GM12874 (cell line): ENCODE measurements around the gene BEGAIN.

Experiments
- TF ChIP-seq, protein P1 (sequence below): IDR thresholded peaks from 2 replicates; pipeline ENCODE4 v1.5.1; 2011; ENCODE audit warnings: low read depth, mild to moderate bottlenecking, control low read depth, low read length, moderate library complexity; ENCODE audit not compliant: insufficient read depth

BEGAIN gene

DNA sequence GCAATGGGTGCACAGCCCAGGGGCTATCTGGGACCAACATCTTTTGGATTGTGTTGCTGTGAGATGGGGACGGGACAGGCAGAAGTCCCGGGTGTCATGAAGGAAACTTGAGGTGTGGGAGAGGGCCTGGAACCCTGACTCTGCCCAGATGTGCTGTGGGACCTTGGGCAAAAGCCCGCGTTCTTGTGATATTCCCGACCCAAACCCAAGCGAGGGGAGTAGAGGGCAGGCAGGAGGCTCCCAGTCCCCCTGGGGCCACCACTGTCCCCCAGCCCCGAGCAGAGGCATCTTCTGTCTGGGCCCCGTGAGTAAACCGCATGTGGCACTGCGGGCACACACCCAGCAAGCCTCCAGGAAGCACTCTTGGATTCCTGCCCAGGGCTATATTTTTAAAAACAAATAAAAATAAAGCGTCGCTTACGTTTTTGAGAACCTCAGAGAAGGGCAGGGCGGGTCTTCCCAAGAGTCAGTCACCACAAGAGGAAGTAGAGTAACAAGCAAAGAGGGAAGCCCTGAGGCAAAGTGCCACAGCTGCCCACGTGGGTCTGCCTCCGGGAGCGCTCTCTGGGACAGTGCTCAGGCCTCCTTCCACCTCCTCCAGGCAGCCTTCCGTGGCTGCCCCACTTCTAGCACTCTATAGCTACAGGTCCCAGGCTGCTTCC is 39.5 kb downstream of the BEGAIN start:
- TF ChIP-seq, protein P1, sequence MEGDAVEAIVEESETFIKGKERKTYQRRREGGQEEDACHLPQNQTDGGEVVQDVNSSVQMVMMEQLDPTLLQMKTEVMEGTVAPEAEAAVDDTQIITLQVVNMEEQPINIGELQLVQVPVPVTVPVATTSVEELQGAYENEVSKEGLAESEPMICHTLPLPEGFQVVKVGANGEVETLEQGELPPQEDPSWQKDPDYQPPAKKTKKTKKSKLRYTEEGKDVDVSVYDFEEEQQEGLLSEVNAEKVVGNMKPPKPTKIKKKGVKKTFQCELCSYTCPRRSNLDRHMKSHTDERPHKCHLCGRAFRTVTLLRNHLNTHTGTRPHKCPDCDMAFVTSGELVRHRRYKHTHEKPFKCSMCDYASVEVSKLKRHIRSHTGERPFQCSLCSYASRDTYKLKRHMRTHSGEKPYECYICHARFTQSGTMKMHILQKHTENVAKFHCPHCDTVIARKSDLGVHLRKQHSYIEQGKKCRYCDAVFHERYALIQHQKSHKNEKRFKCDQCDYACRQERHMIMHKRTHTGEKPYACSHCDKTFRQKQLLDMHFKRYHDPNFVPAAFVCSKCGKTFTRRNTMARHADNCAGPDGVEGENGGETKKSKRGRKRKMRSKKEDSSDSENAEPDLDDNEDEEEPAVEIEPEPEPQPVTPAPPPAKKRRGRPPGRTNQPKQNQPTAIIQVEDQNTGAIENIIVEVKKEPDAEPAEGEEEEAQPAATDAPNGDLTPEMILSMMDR: no peak

DNA sequence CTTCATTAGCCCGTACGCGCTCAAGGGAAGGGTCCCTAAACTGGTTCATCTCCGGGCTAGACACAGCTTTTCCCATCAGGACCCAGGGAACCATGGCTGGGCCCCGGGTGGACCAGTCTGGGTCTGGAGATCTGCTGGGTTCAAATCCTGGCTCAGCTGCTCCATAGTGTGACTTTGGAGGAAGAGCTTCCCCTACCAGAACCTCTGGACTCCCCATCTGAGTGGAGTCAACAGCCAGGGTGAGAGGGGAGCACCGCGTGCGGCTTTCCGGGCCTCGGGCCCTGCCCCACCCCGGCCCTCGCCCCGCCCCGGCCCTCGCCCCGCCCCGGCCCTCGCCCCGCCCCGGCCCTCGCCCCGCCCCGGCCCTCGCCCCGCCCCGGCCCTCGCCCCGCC is 41.2 kb downstream of the BEGAIN start:
- TF ChIP-seq, protein P1: no peak

DNA sequence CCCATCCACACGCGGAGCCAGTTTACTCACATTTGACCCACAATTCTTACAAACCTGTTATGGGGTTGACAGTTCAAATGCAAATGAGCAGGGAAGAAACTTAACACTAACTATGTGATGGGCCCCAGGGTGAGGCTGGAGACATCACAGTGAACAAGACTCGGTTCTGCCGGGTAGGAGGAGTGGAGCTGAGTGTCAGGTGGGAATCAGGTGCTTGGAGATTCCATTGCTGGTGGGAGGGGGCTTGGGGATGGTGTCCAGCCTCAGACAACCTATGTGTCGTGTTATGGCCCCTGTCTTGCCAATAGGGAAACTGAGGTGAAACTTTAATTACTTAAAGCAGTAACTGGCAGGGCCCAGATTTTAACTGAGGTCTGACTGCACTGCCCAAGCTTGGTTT is 41.9 kb downstream of the BEGAIN start:
- TF ChIP-seq, protein P1: no peak

DNA sequence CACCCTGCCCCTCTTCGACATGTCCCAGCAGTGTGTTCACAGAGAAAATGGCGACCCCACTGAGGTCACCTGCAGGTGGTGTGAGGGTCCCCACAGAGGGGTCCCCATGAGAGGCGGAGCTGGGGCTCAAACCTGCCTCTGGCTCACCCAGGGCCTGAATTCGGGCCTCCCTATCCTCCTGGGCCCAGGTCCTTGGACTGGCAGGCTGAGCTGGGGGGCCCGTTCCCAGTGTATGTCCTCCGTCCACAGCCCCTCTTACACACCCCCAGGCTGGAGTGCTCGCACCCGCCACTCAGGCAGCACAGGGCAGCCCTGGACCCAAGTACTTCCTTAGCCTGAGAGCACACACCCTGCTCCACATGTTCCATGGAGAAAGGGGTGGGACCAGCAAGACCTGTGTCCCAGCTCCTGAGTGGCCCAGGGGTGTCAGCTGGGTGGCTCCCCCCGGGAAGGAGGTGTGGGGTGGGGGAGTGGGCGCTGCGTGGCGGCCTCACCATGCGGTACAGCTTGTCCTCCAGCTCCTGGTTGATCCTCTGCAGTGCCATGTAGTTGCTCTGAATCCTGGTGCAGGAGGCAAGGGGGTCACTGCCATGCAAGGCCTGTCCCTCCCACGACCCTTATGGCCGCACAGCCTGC is 42.6 kb downstream of the BEGAIN start:
- TF ChIP-seq, protein P1: no peak

DNA sequence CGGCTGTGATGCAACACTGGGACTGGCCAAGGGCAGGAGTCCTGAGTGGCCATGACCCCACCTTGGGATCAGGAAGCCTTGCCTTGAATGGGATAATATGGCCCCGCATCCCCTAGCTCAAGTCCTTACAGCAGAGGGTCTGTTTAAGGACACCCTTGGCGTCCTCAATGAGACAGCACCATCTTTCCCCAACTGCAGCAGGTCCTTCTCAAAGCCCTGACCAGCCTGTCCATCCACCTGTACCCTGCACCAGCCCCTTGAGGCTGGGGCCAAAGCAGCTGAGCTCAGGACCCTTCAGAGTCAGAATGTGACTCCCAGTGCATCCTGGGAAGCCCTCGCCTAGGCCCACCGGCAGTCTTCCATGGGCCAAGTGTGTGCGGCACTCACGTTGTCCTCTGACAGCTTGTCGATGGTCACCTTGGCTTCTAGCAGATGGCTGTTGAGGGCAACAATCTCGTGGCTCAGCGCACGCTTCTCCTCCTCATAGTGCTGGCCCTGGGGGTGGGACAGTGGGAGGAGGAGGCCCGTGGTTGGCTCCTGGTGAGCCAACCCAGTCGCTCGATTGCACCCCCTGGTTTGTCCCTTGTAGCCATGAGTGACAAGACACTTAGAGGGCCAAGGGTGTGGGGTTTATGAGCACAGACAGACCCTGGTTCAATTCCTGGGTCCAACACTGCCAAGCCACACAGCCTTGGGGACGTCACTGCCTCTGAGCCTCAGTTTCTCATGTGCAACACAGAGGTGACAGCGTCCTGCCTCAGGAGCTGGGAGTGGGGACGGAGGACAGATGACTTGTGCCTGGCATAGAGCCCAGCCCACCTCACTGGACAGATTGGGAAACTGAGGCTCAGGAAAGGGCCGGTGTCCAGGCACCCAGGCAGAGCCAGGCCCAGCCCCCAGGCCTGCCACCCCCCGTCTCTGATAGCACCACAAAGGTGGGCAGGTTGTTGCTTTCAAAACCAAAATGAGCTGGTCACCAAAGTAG is 43.5 kb downstream of the BEGAIN start:
- TF ChIP-seq, protein P1: no peak

DNA sequence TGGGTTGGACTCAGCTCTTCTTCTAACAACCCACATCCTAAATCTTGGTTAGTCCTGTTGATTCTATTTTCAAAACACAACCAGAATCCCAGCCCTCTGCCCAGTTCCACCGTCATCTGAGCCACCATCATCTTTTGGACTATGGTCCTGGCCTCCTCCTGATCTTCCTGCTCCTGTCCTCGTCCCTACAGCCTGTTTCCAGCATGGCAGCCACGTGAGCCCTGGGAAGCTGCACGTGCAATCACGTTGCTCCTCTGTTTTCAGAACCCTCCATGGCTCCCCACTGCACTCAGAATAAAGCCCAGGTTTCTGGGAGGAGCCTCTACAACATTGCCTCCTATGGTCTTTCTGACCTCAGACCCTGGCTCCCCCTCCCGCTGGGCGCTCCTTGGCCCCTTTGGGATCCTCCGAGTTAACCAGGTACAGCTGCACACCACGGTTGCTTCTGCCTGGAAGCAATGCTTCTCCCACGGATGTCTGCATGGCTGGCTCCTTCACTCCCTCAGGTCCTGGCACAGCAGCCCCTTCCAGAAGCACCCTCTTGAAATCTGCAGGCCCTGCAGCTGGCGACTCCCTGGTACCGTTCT is 44.5 kb downstream of the BEGAIN start:
- TF ChIP-seq, protein P1: no peak
